PFSK-1 (cell line): Measurements from ENCODE around the gene NPHP4.

Source experiments
- POLR2AphosphoS5 ChIP-seq: IDR thresholded peaks from 2 replicates; pipeline ENCODE4 v1.6.1; 2012; ENCODE audit warnings: low read depth, mild to moderate bottlenecking, control low read depth, low read length, moderate library complexity
- REST ChIP-seq, 2 experiments: IDR thresholded peaks; 2 replicates each; pipeline versions ENCODE4 v1.6.1 to v1.8.0; 2011 to 2012; ENCODE audit warnings: low read depth in 2 of 2, low read length in 2 of 2, control low read depth in 1 of 2, inconsistent platforms in 1 of 2, mild to moderate bottlenecking in 1 of 2, moderate library complexity in 1 of 2; ENCODE audit not compliant: insufficient read depth in 1 of 2
- SIN3A ChIP-seq: IDR thresholded peaks from 2 replicates; pipeline ENCODE4 v1.6.1; 2012; ENCODE audit warnings: mild to moderate bottlenecking, low read length, moderate library complexity, borderline replicate concordance; ENCODE audit not compliant: insufficient read depth
- TAF1 ChIP-seq: IDR thresholded peaks from 2 replicates; pipeline ENCODE4 v1.6.1; 2012; ENCODE audit warnings: low read length, control low read depth, borderline replicate concordance; ENCODE audit not compliant: insufficient read depth

- TF ChIP-seq POLR2AphosphoS5 (no peak), REST (IDR thresholded peaks at IDR 0.05; ENCODE audit: insufficient read depth in 1 of 2, low read depth in 2 of 2, low read length in 2 of 2) (no peak), SIN3A (no peak), TAF1 (no peak)
These were observed 95.2 kb downstream of the NPHP4 start for GRCh38 chr1:5896706-5897660.
